ENCODE results near the gene GRID1. TPM values are rescaled to one million over a fixed set of nuclear protein-coding genes. Genes with fewer than 3 reads are reported as not detected.

Gene GRID1
- polyA plus RNA-seq, 1 of the 3 experiments (the other 2 are of a cell fraction), result 0.13 TPM

DNA sequence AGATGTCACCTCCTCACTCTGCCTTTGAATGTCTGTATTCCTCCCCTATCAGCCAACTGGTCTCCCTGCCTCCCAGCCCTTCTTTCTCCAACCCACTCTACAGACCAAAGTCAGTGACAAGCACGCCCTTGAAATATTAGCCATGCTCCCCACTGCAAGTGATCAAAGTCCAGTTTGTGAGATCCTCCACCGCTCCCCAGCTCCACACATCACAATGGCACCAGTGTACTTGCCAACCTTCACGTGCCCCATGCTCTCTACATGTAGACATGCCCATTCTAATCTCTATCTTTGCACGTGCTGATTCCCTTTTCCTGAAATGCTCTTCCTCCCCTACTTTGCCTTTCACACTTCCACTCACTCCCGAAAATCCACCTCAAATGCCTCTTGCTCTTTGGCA is 150.9 kb downstream of the GRID1 start:
- Histone ChIP-seq H3K9me3 (no peaks in the 10 kb centered on the region), H3K4me1 (ENCODE audit: control insufficient read depth in 1 of 2, insufficient read depth in 2 of 2, low read depth in 1 of 2, low read length in 1 of 2) (peaks cover 0 to 3% of the 10 kb centered on the region in 2 experiments; a peak in 2 of 4 replicates), H3K27me3 (ENCODE audit: insufficient read depth) (no peaks in the 10 kb centered on the region), H3F3A (replicated peaks; ENCODE audit: insufficient read depth) (no peaks in the 10 kb centered on the region), H3K9me2 (no peaks in the 10 kb centered on the region), H2AFZ (ENCODE audit: low read depth) (no peak overlapping the region), H3K27ac (ENCODE audit: low read depth in 2 of 2, low read length in 1 of 2) (no peak overlapping the region), H3K4me3 (ENCODE audit: low read depth in 2 of 2, low read length in 1 of 2) (no peak overlapping the region), H3K79me2 (ENCODE audit: insufficient read depth) (no peaks in the 10 kb centered on the region), H3K4me2 (no peak overlapping the region), H4K20me1 (ENCODE audit: insufficient read depth) (no peaks in the 10 kb centered on the region), H3K9ac (no peak overlapping the region), H3K36me3 (replicated peaks in 1 of 2; ENCODE audit: control insufficient read depth in 1 of 2, insufficient read depth in 2 of 2, low read length in 1 of 2) (no peaks in the 10 kb centered on the region)
- DNase-seq, result no peak
- ChIA-PET CTCF (interaction anchor here (1.0 kb wide), 1 partner anchor 260 kb away, joined by 3 read pairs; no protein-coding TSS in a partner anchor), POLR2A (no interaction called here)
- WGBS (ENCODE audit: low lambda C conversion rate), result 22% methylated on average over 5 of the region's 5 CpGs
- TF ChIP-seq RFX5 (IDR thresholded peaks at IDR 0.05; ENCODE audit: low read length) (no peak), NFIC (IDR thresholded peaks at IDR 0.05; ENCODE audit: borderline replicate concordance) (no peak), GATA2 (CRISPR knock-in tag; IDR thresholded peaks at IDR 0.05) (no peak), GABPA (IDR thresholded peaks at IDR 0.05; ENCODE audit: low read depth) (no peak), ELF1 (IDR thresholded peaks at IDR 0.05) (no peak), EZH2phosphoT487 (IDR thresholded peaks at IDR 0.05; ENCODE audit: borderline replicate concordance, low read depth) (no peak), CHD2 (IDR thresholded peaks at IDR 0.05; ENCODE audit: low read length, partially characterized antibody) (no peak), RAD21 (IDR thresholded peaks at IDR 0.05; ENCODE audit: low read length) (no peak)
- TF ChIP-seq, protein P1, sequence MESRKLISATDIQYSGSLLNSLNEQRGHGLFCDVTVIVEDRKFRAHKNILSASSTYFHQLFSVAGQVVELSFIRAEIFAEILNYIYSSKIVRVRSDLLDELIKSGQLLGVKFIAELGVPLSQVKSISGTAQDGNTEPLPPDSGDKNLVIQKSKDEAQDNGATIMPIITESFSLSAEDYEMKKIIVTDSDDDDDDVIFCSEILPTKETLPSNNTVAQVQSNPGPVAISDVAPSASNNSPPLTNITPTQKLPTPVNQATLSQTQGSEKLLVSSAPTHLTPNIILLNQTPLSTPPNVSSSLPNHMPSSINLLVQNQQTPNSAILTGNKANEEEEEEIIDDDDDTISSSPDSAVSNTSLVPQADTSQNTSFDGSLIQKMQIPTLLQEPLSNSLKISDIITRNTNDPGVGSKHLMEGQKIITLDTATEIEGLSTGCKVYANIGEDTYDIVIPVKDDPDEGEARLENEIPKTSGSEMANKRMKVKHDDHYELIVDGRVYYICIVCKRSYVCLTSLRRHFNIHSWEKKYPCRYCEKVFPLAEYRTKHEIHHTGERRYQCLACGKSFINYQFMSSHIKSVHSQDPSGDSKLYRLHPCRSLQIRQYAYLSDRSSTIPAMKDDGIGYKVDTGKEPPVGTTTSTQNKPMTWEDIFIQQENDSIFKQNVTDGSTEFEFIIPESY (IDR thresholded peaks at IDR 0.05; ENCODE audit: borderline replicate concordance, low read depth), result no peak
- TF ChIP-seq, protein P2, sequence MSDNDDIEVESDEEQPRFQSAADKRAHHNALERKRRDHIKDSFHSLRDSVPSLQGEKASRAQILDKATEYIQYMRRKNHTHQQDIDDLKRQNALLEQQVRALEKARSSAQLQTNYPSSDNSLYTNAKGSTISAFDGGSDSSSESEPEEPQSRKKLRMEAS (IDR thresholded peaks at IDR 0.05; ENCODE audit: low read depth), result no peak
- TF ChIP-seq, protein P3, sequence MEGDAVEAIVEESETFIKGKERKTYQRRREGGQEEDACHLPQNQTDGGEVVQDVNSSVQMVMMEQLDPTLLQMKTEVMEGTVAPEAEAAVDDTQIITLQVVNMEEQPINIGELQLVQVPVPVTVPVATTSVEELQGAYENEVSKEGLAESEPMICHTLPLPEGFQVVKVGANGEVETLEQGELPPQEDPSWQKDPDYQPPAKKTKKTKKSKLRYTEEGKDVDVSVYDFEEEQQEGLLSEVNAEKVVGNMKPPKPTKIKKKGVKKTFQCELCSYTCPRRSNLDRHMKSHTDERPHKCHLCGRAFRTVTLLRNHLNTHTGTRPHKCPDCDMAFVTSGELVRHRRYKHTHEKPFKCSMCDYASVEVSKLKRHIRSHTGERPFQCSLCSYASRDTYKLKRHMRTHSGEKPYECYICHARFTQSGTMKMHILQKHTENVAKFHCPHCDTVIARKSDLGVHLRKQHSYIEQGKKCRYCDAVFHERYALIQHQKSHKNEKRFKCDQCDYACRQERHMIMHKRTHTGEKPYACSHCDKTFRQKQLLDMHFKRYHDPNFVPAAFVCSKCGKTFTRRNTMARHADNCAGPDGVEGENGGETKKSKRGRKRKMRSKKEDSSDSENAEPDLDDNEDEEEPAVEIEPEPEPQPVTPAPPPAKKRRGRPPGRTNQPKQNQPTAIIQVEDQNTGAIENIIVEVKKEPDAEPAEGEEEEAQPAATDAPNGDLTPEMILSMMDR (IDR thresholded peaks at IDR 0.05), result no peak
- TF ChIP-seq, protein P4, sequence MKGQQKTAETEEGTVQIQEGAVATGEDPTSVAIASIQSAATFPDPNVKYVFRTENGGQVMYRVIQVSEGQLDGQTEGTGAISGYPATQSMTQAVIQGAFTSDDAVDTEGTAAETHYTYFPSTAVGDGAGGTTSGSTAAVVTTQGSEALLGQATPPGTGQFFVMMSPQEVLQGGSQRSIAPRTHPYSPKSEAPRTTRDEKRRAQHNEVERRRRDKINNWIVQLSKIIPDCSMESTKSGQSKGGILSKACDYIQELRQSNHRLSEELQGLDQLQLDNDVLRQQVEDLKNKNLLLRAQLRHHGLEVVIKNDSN (IDR thresholded peaks at IDR 0.05; ENCODE audit: borderline replicate concordance, low read depth), result no peak

DNA sequence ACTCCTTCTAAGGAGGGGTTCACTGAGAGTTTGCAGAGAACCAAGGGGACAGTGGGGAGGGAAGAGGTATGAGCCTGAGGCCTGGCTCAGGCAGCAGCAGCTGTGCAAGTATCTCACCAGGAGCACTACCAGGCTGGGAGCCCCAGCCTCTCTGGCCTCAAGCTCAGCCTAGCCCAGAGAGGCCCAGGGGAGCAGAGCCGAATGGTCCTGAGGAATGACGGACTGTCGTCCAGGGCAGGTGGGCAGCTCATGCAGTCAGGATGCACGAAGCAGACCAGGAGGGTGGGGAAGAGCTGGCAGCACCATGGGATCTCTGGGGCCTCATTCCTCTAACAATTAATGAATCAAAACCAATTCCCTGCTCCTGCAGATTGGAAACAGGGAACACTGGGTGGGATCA is 151.5 kb downstream of the GRID1 start:
- no peaks in the 10 kb centered on the region for H3K36me3 ChIP-seq (replicated peaks in 1 of 2; ENCODE audit: control insufficient read depth in 1 of 2, insufficient read depth in 2 of 2, low read length in 1 of 2)
- POLR2A ChIA-PET, result no interaction called here
- no peaks in the 10 kb centered on the region for H3F3A ChIP-seq (replicated peaks; ENCODE audit: insufficient read depth)
- H3K4me1 ChIP-seq (ENCODE audit: control insufficient read depth in 1 of 2, insufficient read depth in 2 of 2, low read depth in 1 of 2, low read length in 1 of 2), result peaks cover 0 to 9% of the 10 kb centered on the region in 2 experiments; a peak in 2 of 4 replicates
- no peak overlapping the region for H3K9ac ChIP-seq
- WGBS (ENCODE audit: low lambda C conversion rate), result 46% methylated on average over 3 of the region's 4 CpGs
- CTCF ChIA-PET, result interaction anchor here (1.0 kb wide), 2 partner anchors 38 to 260 kb away, joined by 3 to 4 read pairs; no protein-coding TSS in a partner anchor
- H3K4me3 ChIP-seq (ENCODE audit: low read depth in 2 of 2, low read length in 1 of 2), result no peak overlapping the region
- H3K27me3 ChIP-seq (ENCODE audit: insufficient read depth), result no peaks in the 10 kb centered on the region
- H3K4me2 ChIP-seq, result no peak overlapping the region
- no peaks in the 10 kb centered on the region for H3K9me2 ChIP-seq
- no peak overlapping the region for H3K27ac ChIP-seq (ENCODE audit: low read depth in 2 of 2, low read length in 1 of 2)
- no peak for DNase-seq
- no peaks in the 10 kb centered on the region for H4K20me1 ChIP-seq (ENCODE audit: insufficient read depth)
- no peak overlapping the region for H2AFZ ChIP-seq (ENCODE audit: low read depth)
- H3K9me3 ChIP-seq, result no peaks in the 10 kb centered on the region
- H3K79me2 ChIP-seq (ENCODE audit: insufficient read depth), result no peaks in the 10 kb centered on the region
- TF ChIP-seq FOXJ3 (CRISPR knock-in tag; IDR thresholded peaks at IDR 0.05), result no peak
- no peak for TF ChIP-seq RXRA (IDR thresholded peaks at IDR 0.05; ENCODE audit: borderline replicate concordance, low read depth)
- no peak for TF ChIP-seq MEF2A (IDR thresholded peaks at IDR 0.05; ENCODE audit: borderline replicate concordance, low read depth)
- TF ChIP-seq SIN3A (IDR thresholded peaks at IDR 0.05; ENCODE audit: borderline replicate concordance, low read depth, low read length), result no peak
- TF ChIP-seq MXI1 (IDR thresholded peaks at IDR 0.05; ENCODE audit: low read depth, low read length), result no peak
- no peak for TF ChIP-seq SMC3 (IDR thresholded peaks at IDR 0.05; ENCODE audit: low read depth, low read length)
- TF ChIP-seq, protein P2 (IDR thresholded peaks at IDR 0.05; ENCODE audit: low read depth), result no peak
- no peak for TF ChIP-seq FOSL2 (IDR thresholded peaks at IDR 0.05; ENCODE audit: borderline replicate concordance, low read depth)
- TF ChIP-seq EZH2phosphoT487 (IDR thresholded peaks at IDR 0.05; ENCODE audit: borderline replicate concordance, low read depth), result no peak
- TF ChIP-seq TAF1 (IDR thresholded peaks at IDR 0.05; ENCODE audit: borderline replicate concordance, low read depth, low read length), result no peak
- TF ChIP-seq RFX5 (IDR thresholded peaks at IDR 0.05; ENCODE audit: low read length), result no peak
- TF ChIP-seq, protein P5, sequence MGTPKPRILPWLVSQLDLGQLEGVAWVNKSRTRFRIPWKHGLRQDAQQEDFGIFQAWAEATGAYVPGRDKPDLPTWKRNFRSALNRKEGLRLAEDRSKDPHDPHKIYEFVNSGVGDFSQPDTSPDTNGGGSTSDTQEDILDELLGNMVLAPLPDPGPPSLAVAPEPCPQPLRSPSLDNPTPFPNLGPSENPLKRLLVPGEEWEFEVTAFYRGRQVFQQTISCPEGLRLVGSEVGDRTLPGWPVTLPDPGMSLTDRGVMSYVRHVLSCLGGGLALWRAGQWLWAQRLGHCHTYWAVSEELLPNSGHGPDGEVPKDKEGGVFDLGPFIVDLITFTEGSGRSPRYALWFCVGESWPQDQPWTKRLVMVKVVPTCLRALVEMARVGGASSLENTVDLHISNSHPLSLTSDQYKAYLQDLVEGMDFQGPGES (IDR thresholded peaks at IDR 0.05; ENCODE audit: low read depth, low read length), result no peak
